Lung (tissue), 12 donors: ENCODE results near the gene ASB15. TPM values are rescaled to one million over a fixed set of nuclear protein-coding genes. Genes with fewer than 3 reads are reported as not detected.

Experiments used
- ATAC-seq: fragments of 200-7000 bp; cut with Tn5 transposase; one replicate; pipeline ENCODE4 v1.9.1; 2020; ENCODE audit warnings: moderate number of reproducible peaks; ENCODE audit not compliant: insufficient read depth, low FRiP score
- DNase-seq, 3 donors: peaks; one replicate each; pipeline ENCODE4 v3.0.0-alpha.2; 2013 to 2017
- H3K27ac ChIP-seq, 2 donors: one replicate each; pipeline ENCODE4 v1.5.1; 2013; ENCODE audit warnings: mild to moderate bottlenecking in 2 of 2, moderate library complexity in 2 of 2, control low read depth in 1 of 2, inconsistent platforms in 1 of 2, low read depth in 1 of 2, low read length in 1 of 2
- H3K27me3 ChIP-seq, 3 donors: one replicate each; pipeline ENCODE4 v1.5.1; 2013; ENCODE audit warnings: low read length in 2 of 3; ENCODE audit not compliant: control insufficient read depth in 3 of 3, insufficient read depth in 3 of 3
- H3K36me3 ChIP-seq, 4 donors: one replicate each; pipeline ENCODE4 v1.5.1; 2013; ENCODE audit warnings: low read length in 4 of 4, mild to moderate bottlenecking in 1 of 4, moderate library complexity in 1 of 4; ENCODE audit not compliant: control insufficient read depth in 4 of 4, insufficient read depth in 4 of 4
- H3K4me1 ChIP-seq, 5 donors: one replicate each; pipeline ENCODE4 v1.5.1; 2013; ENCODE audit warnings: low read length in 5 of 5, mild to moderate bottlenecking in 2 of 5, moderate library complexity in 1 of 5; ENCODE audit not compliant: control insufficient read depth in 5 of 5, insufficient read depth in 5 of 5
- H3K4me3 ChIP-seq: one replicate; pipeline ENCODE4 v1.5.1; 2013; ENCODE audit warnings: mild to moderate bottlenecking, control low read depth, moderate library complexity
- H3K9ac ChIP-seq, 2 donors: one replicate each; pipeline ENCODE4 v1.5.1; 2013; ENCODE audit warnings: low read length in 2 of 2, control low read depth in 1 of 2; ENCODE audit not compliant: insufficient read depth in 1 of 2
- H3K9me3 ChIP-seq, 4 donors: one replicate each; pipeline ENCODE4 v1.5.1; 2013; ENCODE audit warnings: low read length in 3 of 4, mild to moderate bottlenecking in 1 of 4, moderate library complexity in 1 of 4; ENCODE audit not compliant: control insufficient read depth in 4 of 4, insufficient read depth in 3 of 4
- CTCF ChIP-seq: IDR thresholded peaks from 2 replicates; pipeline ENCODE4 v1.5.1; 2012; ENCODE audit warnings: mild to moderate bottlenecking; ENCODE audit errors: control extremely low read depth, extremely low read depth
- WGBS, 2 donors: extraction: QIAGEN DNeasy Blood & Tissue Kit; methylation state at CpG; one replicate each; pipeline ENCODE4 v1.1.7; 2013; 5-methylcytosine and 5-hydroxymethylcytosine counted together
- polyA plus RNA-seq, 2 donors: library from polyadenylated mRNA; stranded (reverse); fragments of 200-250 nt; gene quantifications; one replicate each; pipeline ENCODE4 v1.2.1, GENCODE V29; 2013
- total RNA-seq, 2 donors: library from RNA; depleted of rRNA in 1 of 2; stranded (reverse); fragments of >200 nt in 1 of 2; gene quantifications; one replicate each; pipeline ENCODE4 v1.2.1, GENCODE V29; 2014 to 2021
- donor health status: control.
- donor health status: control.
- donor health status: Bipolar disorder and iron deficiency.
- donor health status: healthy.
- donor health status: DM: yes; HTN: yes; CAD: no.

The ASB15 gene
- total and polyA plus RNA-seq, 4 donors, result not detected

DNA sequence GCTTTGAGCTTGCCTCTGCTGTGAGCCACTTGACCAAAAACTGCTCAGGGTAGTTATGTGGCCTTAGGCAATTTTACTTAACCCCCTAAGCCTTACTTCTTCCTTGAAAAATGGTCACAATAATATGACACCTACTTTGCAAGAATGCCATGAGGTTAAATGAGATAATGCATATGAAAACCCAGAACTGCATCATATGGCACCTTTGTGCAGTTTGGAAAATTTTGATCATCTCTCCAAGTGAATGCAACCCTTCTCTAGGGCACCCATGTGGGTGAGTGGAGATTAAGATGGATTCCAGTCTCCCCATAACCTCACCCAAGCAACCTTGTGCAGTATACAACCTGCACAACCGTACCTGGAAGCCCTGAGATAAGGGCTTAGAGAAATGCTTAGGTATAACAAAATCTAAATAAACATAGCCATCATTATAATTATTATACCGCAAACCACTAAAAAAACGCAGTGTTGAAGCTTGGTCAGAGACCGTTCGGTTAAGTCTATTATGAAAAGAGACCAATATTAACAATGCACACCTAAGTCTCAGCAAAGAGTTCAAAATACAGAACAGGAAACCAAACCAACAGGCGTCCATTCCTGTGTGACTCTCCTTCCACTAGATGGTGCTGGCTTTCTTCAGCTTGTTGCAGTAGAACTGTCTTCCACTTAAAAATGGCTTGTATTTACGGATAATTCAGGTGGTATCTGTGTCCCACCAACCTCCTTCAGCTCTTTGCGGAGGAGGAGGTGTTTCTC is 21.0 kb upstream of the ASB15 start:
- peak in 1 of 3 donors; percentile 52 for DNase-seq
- Histone ChIP-seq H3K9ac (no peak overlapping the region), H3K27me3 (peaks cover 0 to 3% (median 0%) of the 10 kb centered on the region in 3 donors), H3K9me3 (no peaks in the 10 kb centered on the region), H3K4me1 (no peaks in the 10 kb centered on the region), H3K4me3 (no peak overlapping the region), H3K36me3 (no peaks in the 10 kb centered on the region), H3K27ac (peak overlapping the region in 1 of 2 donors; percentile 21)
- no peak for ATAC-seq
- WGBS, 2 donors, result 36 to 42% methylated on average over 8 of the region's 8 CpGs
- no peak for TF ChIP-seq CTCF

DNA sequence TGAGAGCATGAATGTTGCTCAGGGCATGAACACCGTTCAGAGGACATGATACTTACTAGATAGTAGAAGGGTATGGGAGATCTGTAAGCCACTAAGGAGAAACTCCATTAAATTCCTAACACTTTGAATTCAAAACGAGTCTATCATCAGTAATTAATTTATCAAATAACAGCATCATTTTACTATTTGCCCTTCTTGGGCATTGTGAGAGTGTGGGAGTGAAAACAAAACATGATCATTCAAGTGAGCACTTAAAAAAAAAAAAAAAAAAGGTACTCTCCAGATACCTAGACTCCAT is 20.5 kb upstream of the ASB15 start:
- no peak for TF ChIP-seq CTCF
- DNase-seq, result no peak
- H3K27ac ChIP-seq, result peak overlapping the region in 1 of 2 donors; percentile 21
- no peaks in the 10 kb centered on the region for H3K4me1 ChIP-seq
- no peak for ATAC-seq
- no peaks in the 10 kb centered on the region for H3K9me3 ChIP-seq
- H3K36me3 ChIP-seq, result no peaks in the 10 kb centered on the region
- WGBS, 2 donors, result 27 to 34% methylated on average over 2 of the region's 2 CpGs
- peaks cover 0 to 3% (median 0%) of the 10 kb centered on the region in 3 donors for H3K27me3 ChIP-seq
- no peak overlapping the region for H3K9ac ChIP-seq
- H3K4me3 ChIP-seq, result no peak overlapping the region

DNA sequence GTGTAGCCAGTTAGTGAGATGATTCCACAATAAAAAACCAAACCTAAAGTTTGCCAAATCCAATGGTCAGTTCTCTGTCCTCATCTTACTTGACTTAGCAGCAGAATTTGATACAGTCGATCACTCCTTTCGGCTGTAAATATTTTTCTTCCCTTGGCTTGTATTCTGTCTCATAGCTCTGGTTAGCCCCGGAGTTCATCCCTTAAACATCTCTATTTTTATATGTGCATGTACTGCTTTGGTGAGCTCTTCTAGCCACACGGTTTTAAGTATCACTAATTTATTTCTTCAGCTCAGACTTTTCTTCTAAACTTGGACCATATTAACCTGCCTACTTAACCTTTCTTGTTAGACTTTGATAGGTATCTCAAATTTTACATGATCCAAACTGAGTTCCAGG is 17.8 kb upstream of the ASB15 start:
- 89 to 95% methylated on average over 4 of the region's 4 CpGs for WGBS, 2 donors

More for the DNA sequence above, 17.8 kb upstream of the ASB15 start:
- H3K4me1 ChIP-seq, result no peaks in the 10 kb centered on the region
- no peak overlapping the region for H3K4me3 ChIP-seq
- H3K27me3 ChIP-seq, result peaks cover 0 to 3% (median 0%) of the 10 kb centered on the region in 3 donors
- no peak overlapping the region for H3K27ac ChIP-seq
- no peak for ATAC-seq
- no peak for DNase-seq
- H3K36me3 ChIP-seq, result no peaks in the 10 kb centered on the region
- H3K9ac ChIP-seq, result no peak overlapping the region
- H3K9me3 ChIP-seq, result no peaks in the 10 kb centered on the region
- TF ChIP-seq CTCF, result no peak
